Hypothalamus (tissue), 51 donors: ENCODE data around the gene MON2.
"Not testable (repeated sequence)": the region's sequence is repeated elsewhere in the genome, so short reads cannot be mapped to it uniquely, and the experiment has no call there.

Experiments used
- DNase-seq, 51 donors: peaks; one replicate each; lab custom pipeline; 2025; lab: John Stamatoyannopoulos, UW

Gene MON2

GRCh38 chr12:62466594-62467491 lies at the start of gene MON2:
TSS of gene MON2 (plus strand) at chr12:62466826. CDS start at chr12:62467208, 382 bp downstream.
- peak; percentile 30 to 92 (median 84) for DNase-seq

- DNase-seq = no peak
Measured at GRCh38 chr12:62426089-62426488, 40.5 kb upstream of the MON2 start.

- DNase-seq = no peak
Measured at GRCh38 chr12:62429457-62429856, 37.2 kb upstream of the MON2 start.

- DNase-seq = no peak
Measured at GRCh38 chr12:62434494-62435302, 31.9 kb upstream of the MON2 start.

- peak in 38 of 51 donors; percentile 2 to 58 (median 13) for DNase-seq
Measured at GRCh38 chr12:62435303-62436163, 31.1 kb upstream of the MON2 start.

- DNase-seq = no peak
Measured at GRCh38 chr12:62436164-62436503, 30.5 kb upstream of the MON2 start.

- DNase-seq = peak in 28 of 51 donors; percentile 1 to 67 (median 7)
Measured at GRCh38 chr12:62438098-62438692, 28.4 kb upstream of the MON2 start.

- DNase-seq = no peak
Measured at GRCh38 chr12:62446754-62447452, 19.7 kb upstream of the MON2 start.

- DNase-seq = no peak
Measured at GRCh38 chr12:62448436-62448835, 18.2 kb upstream of the MON2 start.

GRCh38 chr12:62455429-62455828 lies 11.2 kb upstream of the MON2 start:
- DNase-seq = not testable (repeated sequence)

- DNase-seq = no peak
Measured at GRCh38 chr12:62458626-62459025, 8.0 kb upstream of the MON2 start.

GRCh38 chr12:62459976-62460375 lies 6.7 kb upstream of the MON2 start:
- no peak for DNase-seq

GRCh38 chr12:62461171-62461837 lies 5.3 kb upstream of the MON2 start:
- not testable (repeated sequence) for DNase-seq

- DNase-seq = not testable (repeated sequence)
Measured at GRCh38 chr12:62463252-62463651, 3.4 kb upstream of the MON2 start.

- peak in 32 of 51 donors; percentile 1 to 54 (median 19) for DNase-seq
Measured at GRCh38 chr12:62466018-62466593, 520 bp upstream of the MON2 start.

GRCh38 chr12:62468397-62468796 lies 1.8 kb downstream of the MON2 start:
- DNase-seq = no peak

GRCh38 chr12:62468935-62469334 lies 2.3 kb downstream of the MON2 start:
- DNase-seq = no peak

GRCh38 chr12:62469704-62470103 lies 3.1 kb downstream of the MON2 start:
- no peak for DNase-seq

- no peak for DNase-seq
Measured at GRCh38 chr12:62471734-62472133, 5.1 kb downstream of the MON2 start.
